HEK293 (cell line): ENCODE results near the gene CA9.

Experiments used
- CTCF ChIP-seq: fragments of 450-650 bp; formaldehyde crosslinking; IDR thresholded peaks from 2 replicates; pipeline ENCODE4 v1.5.1; 2016; ENCODE audit warnings: missing biosample characterization, missing genetic modification characterization
- PBX3 ChIP-seq: sonication (generic); formaldehyde crosslinking; IDR thresholded peaks from 2 replicates; pipeline ENCODE4 v1.8.1; 2022; ENCODE audit warnings: mild to moderate bottlenecking, moderate library complexity, missing genetic modification reagents
- SP3 ChIP-seq: fragments of 450-650 bp; formaldehyde crosslinking; IDR thresholded peaks from 2 replicates; pipeline ENCODE4 v1.5.1; 2016; ENCODE audit warnings: missing biosample characterization, missing genetic modification characterization
- ZNF776 ChIP-seq: fragments of 450-650 bp; formaldehyde crosslinking; IDR thresholded peaks from 2 replicates; pipeline ENCODE4 v1.5.0; 2017; ENCODE audit warnings: missing biosample characterization, missing genetic modification characterization, borderline replicate concordance

- TF ChIP-seq PBX3 (CRISPR knock-in tag) (no peak), SP3 (tag by site-specific recombination) (no peak), CTCF (tag by site-specific recombination) (no peak), ZNF776 (tag by site-specific recombination) (no peak)
Measured at GRCh38 chr9:35703906-35704672, 30.4 kb downstream of the CA9 start.
